Measurements from ENCODE around the gene SRGAP3. TPM values are rescaled to one million over a fixed set of nuclear protein-coding genes. Genes with fewer than 3 reads are reported as not detected.
"Not testable (repeated sequence)": the region's sequence is repeated elsewhere in the genome, so short reads cannot be mapped to it uniquely, and the experiment has no call there.

SRGAP3 gene
- 0.27 and 2.0 TPM in 2 replicates for total RNA-seq (2014; rRNA removed; shearing (Covaris generic))
- 0.01 and 0.03 TPM in 2 replicates for polyA plus RNA-seq (2014; cell fraction: nucleus; rRNA removed)

DNA sequence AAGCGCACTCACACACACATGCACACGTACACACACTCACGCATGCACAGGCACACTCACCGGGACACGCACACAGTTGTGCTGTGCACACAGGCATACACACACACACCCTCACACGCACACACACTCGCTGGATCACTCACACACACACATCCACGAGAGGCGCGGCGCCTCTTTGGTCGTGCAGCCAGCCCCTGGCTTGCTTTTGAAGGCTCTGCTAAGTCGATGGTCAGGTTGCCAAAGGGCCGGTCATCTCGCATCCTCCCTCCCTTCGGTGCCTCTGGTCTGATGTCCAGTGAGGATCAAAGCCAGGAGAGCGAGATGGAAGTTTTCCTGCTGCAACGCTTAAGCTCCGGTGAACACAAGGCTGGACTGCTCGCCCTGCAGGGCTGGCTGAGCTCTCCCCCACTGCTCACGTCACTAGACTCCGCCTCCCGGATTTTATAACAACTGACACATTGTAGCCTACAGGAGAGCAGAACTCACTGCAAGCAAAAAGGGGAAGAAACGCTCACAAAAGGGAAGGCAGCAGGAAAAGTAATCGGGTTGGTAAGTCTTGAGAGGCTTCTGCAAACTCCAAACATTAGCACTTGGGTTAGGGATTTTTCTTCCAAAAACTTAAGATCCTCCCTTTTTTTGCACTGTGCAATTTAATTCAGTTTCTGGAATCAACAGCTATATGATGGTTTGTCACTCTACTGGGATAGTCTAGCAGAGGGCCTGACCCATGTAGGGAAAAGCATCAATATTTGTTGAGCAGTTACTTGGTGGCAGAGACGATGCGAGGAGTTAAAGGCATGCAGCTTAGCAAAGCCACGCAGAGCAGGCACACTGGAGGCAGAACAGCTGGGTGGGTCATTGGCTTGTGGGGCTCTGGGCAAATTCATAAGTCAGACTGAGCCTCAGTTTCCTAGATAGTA, at the start of gene SRGAP3:
Gene SRGAP3 (minus strand): TSS at position 374 of the 920 bp plus-strand sequence. CDS start 695 bp downstream, outside the sequence.
- peak; percentile 78 for DNase-seq (ENCODE audit: extremely low read depth, low read depth)

DNA sequence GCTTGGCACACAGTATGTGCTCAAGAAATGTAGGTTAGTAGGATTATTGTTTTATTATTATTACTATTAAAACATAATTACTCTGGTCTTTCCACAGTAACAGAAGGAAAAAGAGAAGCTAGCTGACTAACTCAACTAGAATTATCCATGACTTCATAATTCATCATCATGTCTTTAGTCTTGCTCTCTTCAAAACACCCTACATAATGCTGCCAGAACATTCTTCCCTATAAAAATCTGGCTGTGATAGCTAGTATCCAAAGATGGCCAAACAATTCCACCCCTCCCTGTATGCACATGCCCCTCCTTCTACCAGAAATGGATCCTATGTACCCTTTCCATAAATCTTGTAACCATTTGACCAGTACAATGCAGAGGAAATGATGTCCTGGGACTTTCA, 48.8 kb upstream of the SRGAP3 start:
- no peak for DNase-seq (ENCODE audit: extremely low read depth, low read depth)

DNA sequence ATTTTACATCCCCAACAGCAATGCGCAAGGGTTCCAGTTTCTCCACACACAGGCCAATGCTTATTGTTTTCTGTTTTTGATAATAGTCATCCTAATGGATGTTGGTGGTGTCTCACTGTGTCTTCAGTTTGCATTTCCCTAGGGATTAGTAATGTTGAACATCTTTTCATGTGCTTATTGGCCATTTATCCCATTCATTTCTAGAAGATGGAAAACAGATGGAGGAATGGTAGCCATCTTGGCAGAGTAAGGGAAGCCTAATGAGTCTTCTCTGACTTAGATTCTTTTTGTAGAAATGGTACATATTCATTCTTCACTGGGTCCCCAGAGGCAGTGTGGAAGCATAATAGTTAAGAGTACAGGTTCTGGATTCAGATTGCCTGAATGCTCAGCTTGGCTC, 46.8 kb upstream of the SRGAP3 start:
- no peak for DNase-seq (ENCODE audit: extremely low read depth, low read depth)

DNA sequence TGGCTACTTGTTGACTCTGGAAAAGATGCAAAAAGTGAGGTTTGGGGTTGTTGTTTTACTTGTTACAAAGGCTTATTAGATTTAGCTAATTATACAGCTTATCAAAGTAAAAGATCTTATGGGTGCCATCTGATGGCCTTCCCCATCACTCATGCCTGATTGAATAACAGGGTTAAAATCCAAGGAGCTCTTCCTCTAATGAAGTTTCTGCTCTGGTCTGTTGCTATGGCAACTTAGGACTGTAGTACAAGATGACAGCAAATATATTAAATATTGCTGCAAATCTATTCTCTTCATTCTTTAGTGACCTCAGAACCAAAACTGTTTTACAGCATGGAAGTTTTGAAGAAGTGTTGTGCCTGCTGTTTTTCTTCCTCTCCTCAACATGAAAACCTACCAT, 45.6 kb upstream of the SRGAP3 start:
- no peak for DNase-seq (ENCODE audit: extremely low read depth, low read depth)

DNA sequence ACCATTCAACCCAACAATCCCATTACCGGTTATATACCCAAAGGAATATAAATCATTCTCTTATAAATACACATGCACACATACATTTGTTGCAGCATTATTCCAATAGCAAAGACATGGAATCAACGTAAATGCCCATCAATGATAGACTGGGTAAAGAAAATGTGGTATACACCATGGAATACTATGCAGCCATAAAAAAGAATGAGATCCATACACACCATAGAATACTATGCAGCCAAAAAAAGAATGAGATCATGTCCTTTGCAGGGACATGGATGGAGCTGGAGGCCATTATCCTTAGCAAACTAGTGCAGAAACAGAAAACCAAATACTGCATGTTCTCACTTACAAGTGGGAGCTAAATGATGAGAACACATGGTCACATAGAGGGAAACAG, 44.5 kb upstream of the SRGAP3 start:
- not testable (repeated sequence) for DNase-seq (ENCODE audit: extremely low read depth, low read depth)

DNA sequence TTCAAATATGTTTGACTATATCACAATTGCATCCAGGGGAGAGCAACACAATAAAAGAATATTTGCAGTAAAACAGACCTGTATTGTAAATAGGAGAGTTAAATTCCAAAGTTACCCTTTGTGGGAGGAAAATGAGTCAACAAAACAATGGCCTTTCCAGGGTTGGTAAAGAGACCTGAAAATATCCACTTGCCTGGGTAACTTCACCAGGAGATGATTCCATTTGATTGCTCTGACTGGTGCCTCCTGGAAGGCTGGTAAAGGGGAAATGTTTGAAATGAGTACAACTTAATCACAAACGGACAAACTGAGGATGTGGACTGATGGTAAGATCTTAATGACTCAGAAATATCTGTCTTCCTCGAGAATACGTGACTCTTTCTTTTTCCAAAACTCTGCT, 43.6 kb upstream of the SRGAP3 start:
- DNase-seq (ENCODE audit: extremely low read depth, low read depth) = no peak

DNA sequence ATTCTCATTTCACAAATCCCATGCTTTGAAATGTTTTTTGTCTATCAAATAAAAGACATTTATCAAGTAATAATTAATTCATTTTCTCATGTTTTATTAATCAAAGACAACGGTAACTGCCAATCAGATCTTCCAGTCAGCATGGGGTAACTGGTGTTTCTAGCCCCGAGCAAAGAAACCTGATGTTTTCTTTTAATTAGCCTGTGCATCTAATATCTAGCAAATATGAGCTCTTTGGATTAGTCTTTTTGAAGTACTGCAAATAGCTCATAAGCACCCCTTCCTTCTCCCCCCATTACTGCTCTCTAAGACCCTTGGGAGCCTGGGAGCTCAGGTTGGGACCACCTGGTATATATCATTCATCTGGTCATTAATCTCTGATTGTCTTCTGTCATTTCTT, 43.1 kb upstream of the SRGAP3 start:
- DNase-seq (ENCODE audit: extremely low read depth, low read depth) = no peak

DNA sequence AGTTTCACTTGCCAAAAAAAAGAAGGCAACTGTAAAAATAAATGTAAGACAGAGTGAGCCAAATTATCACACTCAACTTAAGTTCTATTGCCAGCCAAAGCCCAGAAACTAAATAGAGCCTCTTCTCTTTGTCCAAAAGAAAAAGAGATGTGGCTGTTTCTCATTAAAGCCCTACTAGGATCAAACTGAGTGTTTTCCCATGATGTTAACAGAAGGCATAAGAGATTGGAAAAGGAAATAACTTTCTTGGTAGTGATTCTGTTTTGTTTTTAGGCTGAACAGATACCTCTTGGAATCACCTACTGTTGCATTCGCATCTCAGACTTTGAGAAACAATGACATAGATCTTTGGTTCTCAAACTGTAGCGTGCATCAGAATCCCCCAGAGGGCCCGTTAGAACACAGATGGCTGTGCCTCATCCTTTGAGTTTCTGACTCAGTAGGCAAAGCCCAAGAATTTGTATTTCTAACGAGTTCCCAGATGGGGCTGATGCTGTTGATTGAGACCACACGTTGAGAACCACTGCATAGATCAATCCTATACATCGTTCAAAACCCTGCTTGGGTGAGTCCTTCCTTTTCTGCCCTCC, 42.5 kb upstream of the SRGAP3 start:
- DNase-seq (ENCODE audit: extremely low read depth, low read depth) = no peak

DNA sequence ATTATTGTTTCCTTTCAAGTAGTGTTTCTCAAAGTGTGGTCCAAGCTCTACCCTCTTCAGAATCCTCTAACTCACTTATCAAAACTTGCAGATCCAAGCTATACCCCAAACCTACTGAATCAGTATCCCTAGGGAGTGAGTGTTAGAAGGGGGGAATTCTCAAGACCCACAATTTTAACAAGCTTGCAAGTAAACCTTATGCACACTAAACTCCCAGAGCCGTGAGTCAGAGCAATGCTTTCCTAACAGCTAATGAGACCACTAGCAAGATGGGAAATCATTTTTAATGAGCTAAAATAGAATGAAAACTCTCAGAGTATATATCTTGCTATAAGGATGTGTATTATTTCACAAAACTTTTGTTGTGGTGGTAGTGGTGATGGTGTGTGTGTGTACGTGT, 41.1 kb upstream of the SRGAP3 start:
- DNase-seq (ENCODE audit: extremely low read depth, low read depth) = no peak

DNA sequence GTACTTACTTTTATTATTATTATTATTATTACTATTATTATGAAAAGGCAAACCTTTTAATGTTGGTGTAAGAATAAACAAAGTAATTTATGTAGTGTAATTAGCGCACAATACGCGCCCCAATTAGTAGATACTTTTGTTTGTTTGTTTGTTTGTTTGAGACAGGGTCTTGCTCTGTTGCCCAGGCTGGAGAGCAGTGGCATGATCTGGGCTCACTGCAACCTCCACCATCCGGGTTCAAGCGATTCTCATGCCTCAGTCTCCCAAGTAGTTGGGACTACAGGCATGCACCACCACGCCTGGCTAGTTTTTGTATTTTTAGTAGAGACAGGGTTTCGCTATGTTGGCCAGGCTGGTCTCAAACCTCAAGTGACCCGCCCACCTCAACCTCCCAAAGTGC, 32.1 kb upstream of the SRGAP3 start:
- DNase-seq (ENCODE audit: extremely low read depth, low read depth) = not testable (repeated sequence)

DNA sequence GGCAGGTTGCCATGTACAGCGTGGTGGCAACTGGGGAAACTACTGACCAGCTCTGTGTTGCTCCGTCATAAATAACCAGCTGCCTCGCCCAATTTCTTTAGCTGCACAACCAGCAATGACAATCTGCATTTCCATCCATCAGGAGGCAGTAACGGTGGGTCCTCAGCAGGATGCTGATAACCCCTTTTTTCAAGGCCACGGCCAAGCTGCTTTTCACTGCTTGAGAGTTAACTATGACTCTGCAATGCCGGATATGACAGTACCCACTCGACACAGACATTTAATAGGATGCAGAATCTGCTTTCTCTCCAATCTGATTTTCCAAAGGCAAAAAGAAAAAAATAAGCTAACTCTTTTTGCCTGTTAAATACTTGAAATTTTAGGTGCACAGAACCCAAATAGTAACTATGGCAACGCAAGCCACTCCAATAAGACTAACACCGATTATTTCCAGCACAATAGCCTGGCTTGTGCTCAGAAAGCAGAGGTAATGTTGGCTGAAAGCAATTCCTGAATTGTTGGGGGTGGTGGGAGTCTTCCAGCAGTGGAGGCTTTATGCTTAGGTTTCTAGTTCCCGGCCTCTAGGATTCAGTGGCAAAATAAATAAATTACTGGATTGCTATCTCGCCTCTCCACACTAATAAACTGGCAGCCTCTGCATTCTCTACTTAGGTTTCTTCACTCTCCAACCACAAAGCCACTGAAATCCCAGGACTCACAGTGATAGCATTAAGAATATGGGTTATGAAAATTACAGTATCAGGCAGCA, 31.2 kb upstream of the SRGAP3 start:
- DNase-seq (ENCODE audit: extremely low read depth, low read depth) = no peak

DNA sequence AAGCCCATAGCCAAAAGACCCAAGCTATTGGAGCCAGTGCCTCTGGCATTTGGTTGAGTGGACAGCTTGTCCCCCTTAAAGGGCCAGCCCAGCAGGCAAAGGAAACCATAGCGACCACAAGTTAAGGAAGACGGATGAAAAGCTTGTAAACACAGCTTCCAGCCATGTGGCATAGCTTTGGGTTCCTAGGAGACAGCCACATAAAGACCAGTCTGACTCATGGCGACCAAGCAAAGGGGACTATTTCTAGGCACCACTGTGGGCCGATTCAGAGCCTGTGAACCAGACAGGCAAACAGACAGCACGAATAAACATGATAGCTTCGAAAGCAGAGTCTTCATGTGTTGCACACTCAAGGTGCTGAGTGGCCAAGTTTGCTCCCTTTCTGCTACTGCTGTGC, 30.5 kb upstream of the SRGAP3 start:
- no peak for DNase-seq (ENCODE audit: extremely low read depth, low read depth)

DNA sequence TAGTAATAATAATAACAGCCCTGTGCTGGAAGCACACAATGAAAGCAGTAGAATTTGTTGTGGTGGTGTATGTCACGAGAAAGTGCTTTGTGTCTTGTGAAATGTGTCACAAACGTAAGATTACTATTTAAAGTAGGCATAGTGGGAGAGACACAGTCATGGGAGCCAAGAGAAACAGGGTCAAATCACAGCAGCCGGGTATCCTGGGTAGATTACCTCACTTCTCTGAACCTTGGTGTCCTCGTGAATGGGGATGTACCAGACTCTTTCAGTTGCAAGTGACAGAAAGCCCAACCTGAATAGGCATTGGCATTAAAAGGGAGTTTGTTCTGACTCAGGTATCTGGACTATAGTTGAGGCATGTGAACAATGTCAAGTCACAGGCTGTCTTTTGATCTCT, 29.1 kb upstream of the SRGAP3 start:
- DNase-seq (ENCODE audit: extremely low read depth, low read depth) = no peak

DNA sequence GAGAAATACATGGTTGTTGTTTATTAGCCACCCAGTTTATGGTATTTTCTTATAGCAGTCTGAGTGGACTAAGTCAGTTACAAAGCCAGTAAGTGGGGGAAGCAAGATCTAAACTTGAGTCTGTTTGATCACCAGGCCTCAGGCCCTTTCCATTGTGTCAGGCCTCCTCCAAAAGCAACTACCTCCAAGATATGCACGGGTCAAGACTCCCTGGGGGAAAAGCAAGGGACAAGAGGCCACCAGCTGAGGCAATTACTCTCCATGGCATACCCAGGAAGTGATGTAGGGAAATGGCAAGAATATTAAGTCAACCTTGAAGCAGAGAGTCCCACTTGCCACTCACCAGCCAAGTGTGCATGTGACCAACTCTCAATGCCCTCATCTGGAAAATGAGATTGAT, 28.6 kb upstream of the SRGAP3 start:
- no peak for DNase-seq (ENCODE audit: extremely low read depth, low read depth)

DNA sequence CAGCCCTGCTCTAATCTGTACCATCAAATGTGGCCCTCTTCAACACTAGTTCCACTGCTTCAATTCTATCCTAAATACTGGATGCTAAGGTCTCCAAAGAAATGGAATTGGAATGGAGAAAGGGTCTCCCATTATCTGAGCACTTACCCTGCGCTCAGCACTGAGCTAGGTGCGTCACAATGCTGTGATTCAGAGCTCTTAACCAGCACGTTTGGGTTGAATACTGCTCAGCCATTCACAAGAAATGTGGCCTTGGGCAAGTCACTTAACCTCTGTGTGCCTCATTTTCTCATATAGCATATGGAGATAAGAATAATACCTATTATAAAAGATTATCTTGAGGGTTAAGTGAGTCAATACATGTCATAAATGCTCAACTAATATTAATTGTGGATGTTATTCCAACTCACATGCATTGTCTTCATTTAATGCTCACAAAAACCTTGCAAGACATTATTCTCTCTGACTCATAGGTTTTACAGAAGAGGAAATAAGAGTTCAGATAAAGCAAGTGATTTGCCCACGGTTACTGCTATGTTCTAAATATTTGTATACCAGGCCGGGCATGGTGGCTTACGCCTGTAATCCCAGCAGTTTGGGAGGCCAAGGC, 27.4 kb upstream of the SRGAP3 start:
- no peak for DNase-seq (ENCODE audit: extremely low read depth, low read depth)

DNA sequence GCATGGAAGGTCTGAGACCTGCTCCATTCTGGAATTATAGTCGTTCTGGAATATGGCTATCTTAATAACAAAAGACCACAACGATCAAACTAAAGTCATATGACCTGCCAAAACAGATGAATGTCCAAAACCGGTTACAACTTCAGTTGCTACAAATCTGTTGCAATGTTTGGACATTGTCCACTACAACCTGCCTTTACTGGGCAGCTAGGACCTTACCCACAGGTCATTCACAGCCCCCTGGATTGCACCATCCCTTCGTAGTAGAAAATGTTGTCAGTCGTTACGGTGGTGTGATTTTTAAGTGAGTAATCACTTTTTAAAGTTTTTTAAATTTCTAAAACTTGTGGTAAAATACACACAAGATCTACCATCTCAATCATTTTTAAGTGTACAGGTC, 22.5 kb upstream of the SRGAP3 start:
- DNase-seq (ENCODE audit: extremely low read depth, low read depth) = no peak

DNA sequence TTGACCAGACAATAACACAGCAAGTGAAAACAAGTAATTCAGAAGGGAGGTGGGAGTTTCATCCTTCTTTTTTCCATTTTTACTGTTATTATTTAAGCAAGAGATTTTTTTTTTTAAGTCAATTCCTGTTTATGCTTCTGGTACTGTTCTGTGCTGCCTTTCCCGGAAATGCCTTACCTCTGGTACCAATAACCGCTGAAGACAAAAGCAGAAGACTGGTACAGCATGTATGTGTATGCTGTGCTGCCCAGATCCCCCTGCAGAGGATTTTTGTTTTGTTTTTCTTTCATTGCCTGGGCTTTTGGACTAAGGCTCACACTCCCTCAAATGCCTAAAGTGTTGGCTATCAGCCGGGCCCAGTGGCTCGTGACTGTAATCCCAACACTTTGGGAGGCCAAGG, 21.3 kb upstream of the SRGAP3 start:
- no peak for DNase-seq (ENCODE audit: extremely low read depth, low read depth)

DNA sequence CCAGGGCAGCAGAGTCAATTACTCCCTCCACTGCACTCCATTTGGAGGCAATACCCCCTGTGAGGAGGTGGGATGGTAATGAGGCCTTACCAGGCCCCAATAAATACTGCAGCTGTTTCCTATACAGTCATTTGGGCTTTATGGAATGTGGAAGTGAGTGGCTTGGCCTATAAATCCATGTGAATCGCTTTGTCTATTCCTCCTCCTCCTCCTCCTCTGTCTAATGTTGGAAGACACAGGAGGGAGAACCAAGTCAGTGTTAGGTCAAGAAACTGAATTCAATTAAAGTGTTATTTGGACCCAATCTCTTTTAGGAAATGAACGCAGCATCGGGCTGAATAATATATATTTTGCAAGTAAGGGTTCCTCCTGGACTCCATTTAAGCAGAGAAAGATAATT, 17.3 kb upstream of the SRGAP3 start:
- no peak for DNase-seq (ENCODE audit: extremely low read depth, low read depth)

DNA sequence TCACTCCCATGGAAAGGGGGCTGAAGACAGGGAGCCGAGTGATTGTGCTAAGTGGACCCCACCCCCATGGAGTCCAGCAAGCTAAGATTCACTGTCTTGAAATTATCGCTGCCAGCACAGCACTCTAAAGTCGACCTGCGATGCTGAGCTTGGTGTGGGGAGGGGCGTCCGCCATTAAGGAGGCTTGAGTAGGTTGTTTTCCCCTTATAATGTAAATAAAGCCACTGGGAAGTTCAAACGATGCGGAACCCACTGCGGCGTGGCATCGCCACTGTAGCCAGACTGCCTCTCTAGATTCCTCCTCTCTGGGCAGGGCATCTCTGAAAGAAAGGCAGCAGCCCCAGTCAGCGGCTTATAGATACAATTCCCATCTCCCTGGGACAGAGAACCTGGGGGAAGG, 10.9 kb upstream of the SRGAP3 start:
- DNase-seq (ENCODE audit: extremely low read depth, low read depth) = no peak

DNA sequence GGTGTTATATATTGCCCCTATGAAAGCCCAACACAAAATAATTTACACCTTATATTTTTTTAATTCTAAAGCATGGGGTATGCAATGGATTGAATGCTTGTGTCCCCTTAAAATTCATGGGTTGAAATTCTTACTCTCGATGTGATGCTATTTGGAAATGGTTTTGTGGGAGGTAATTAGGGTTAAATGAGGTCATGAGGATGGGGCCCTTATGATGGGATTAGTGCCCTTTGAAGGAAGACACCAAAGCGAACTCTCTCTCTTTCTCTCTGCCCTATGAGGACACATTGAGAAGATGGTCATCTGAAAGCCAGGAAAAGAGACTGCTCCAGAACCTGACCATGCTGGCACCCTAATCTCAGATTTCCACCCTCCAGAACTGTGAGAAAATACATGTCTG, 7.6 kb upstream of the SRGAP3 start:
- no peak for DNase-seq (ENCODE audit: extremely low read depth, low read depth)

DNA sequence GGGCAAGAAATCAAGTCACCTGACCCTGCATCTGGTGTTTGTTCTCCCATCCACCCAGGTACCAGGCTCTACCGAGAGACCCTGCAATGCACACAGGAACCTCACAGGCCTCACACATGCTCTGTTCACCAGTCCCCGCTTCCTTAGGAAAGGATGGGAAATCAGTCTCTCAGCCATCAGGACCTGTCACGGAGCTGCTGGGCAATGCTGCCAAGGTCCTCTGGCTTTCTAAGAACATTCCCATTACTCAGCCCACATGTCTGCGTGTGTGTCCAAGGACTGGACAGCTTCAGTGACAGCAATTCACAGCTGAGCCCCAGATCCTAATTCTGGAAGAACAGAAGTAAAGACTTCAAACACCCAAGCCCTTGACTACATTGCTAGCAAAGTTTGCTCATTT, 6.5 kb upstream of the SRGAP3 start:
- DNase-seq (ENCODE audit: extremely low read depth, low read depth) = no peak
